GM21447 (cell line): ENCODE data around the gene ZNF775.
"Not testable (repeated sequence)": the region's sequence is repeated elsewhere in the genome, so short reads cannot be mapped to it uniquely, and the experiment has no call there.

Experiments used
- ATAC-seq: cut with Tn5 transposase; IDR thresholded peaks from one replicate; pipeline ENCODE4 v1.9.1; 2021; ENCODE audit not compliant: unreplicated experiment

Gene ZNF775

GRCh38 chr7:150382123-150382843 is 3.2 kb downstream of the ZNF775 start:
- ATAC-seq = no peak

- no peak for ATAC-seq
Measured at GRCh38 chr7:150382844-150383225, 3.7 kb downstream of the ZNF775 start.

GRCh38 chr7:150383710-150384397 is 4.7 kb downstream of the ZNF775 start:
- no peak for ATAC-seq

- ATAC-seq = no peak
Measured at GRCh38 chr7:150384406-150385301, 5.5 kb downstream of the ZNF775 start.

DNA sequence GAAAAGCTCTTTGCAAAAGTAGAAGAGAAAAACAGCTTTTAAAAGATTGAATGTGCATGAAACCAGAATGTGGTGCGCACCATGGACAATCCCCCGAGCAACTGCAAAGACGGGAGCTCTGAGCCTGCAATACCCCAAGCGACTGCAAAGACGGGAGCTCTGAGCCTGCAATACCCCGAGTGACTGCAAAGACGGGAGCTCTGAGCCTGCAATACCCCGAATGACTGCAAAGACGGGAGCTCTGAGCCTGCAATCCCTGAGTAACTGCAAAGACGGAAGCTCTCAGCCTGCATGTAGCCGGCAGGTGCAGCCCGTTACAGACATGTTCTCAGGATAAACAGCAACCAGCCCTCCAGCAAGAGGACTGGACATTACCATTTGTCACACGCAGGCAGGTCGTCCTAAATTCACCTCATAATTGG is 6.2 kb downstream of the ZNF775 start:
- no peak for ATAC-seq

- not testable (repeated sequence) for ATAC-seq
Measured at GRCh38 chr7:150385884-150386283, 6.8 kb downstream of the ZNF775 start.

DNA sequence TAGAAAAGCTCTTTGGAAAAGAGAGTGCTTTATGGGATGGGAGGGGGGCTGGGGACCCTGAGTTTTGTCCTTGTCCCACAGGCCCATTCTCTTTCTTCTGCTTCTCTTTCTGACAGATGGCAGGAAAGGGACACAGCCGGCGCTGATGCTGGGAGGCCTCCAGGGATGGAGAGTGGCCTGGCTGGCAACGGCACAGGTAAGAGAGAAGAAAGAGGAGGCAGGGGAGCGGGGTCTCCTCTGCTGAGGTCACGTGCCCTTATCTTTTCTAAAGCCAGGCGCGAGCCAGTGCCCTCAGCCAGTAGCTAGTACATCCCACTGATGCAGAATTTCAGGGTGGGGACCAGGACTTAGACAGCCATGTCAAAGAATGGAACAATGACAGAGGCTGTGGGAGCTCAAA is 9.2 kb downstream of the ZNF775 start:
- ATAC-seq = no peak

- ATAC-seq = no peak
Measured at GRCh38 chr7:150388709-150389531, 9.8 kb downstream of the ZNF775 start.

- no peak for ATAC-seq
Measured at GRCh38 chr7:150389532-150389816, 10.3 kb downstream of the ZNF775 start.

DNA sequence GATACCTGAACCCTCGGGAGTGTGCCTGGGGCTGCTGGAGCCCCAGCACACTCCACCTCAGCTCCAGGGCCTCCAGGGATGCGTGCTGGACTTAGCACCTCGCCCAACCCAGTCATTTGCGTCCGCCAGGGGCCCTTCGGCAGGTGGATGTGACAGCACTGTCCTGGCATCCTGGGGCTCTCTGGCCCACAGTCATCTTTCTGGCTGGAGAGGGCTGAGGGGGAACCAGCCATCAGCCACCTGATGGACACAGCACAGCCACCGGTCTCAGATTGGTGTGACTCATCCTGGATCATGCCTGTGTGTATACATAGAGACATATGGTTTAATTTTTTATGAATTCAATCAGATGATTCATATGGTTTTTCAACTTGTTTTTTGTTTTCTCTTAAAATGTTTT is 11.1 kb downstream of the ZNF775 start:
- no peak for ATAC-seq

- ATAC-seq = no peak
Measured at GRCh38 chr7:150393325-150393724, 14.2 kb downstream of the ZNF775 start.

DNA sequence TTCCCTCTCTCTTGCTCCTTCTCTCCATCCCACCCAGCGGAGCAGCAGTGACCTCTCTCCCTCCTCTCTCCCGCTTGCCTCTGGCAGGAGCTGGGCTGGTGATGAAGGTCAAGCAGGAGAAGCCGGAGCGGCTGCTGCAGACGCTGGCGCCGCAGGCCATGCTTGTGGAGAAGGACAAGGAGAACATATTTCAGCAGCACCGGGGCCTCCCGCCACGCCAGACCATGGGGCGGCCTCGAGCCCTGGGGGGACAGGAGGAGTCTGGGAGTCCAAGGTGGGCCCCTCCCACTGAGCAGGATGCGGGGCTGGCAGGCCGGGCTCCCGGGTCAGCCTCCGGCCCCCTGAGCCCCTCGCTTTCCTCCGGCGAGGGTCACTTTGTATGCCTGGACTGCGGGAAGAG is 17.3 kb downstream of the ZNF775 start:
- ATAC-seq = no peak

DNA sequence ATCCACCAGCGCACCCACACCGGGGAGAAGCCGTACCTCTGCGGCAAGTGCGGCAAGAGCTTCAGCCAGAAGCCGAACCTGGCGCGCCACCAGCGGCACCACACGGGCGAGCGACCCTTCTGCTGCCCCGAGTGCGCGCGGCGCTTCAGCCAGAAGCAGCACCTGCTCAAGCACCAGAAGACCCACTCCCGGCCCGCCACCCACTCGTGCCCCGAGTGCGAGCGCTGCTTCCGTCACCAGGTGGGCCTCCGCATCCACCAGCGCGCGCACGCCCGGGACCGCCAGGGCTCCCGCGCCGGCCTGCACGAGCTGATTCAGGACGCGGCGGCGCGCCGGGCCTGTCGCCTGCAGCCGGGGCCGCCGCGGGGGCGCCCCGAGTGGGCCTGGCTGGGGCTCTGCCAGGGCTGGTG is 17.7 kb downstream of the ZNF775 start:
- no peak for ATAC-seq

GRCh38 chr7:150397346-150398107 is 18.4 kb downstream of the ZNF775 start:
- ATAC-seq = no peak

DNA sequence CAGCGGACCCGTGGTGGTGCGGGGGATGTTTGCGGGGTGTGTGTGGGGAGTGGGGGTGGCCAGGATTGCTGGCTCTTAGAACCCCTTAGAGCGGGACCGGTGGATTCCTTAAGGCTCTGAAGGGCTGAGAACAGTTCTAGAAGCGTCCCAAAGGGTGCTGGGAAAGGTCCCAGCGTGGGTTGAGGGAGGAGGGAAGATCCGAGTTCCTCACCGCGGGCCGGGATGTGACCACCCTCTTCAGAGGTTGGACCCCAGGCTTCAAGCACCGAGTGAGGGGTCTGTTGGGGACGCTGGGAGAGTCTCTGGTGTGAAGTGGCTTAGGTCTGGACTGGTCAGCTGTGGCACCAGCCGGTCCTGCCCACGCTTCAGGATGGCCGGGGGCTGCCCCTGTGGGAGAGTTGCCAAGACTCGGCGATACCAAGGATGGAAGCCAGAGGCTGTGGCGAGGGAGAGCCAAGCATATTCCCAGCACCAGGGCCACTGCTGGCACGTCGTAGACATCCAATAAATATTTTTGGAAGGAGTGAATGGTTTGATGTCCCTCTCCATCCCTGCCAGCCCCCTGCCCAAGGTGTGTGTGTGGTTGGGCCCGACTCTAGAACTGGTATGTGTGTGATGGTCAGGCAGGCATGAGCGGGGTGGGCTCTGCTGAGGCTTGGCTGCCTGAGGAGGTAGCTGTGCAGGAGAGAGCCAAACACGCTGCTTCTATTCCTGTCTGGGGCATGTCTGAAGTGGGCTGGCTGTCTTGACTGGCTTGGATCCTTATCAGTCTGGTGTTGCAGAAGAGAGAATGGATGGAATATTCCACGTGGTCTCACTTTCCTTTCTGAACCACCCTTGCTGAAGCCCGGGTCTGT is 19.2 kb downstream of the ZNF775 start:
- ATAC-seq = no peak

DNA sequence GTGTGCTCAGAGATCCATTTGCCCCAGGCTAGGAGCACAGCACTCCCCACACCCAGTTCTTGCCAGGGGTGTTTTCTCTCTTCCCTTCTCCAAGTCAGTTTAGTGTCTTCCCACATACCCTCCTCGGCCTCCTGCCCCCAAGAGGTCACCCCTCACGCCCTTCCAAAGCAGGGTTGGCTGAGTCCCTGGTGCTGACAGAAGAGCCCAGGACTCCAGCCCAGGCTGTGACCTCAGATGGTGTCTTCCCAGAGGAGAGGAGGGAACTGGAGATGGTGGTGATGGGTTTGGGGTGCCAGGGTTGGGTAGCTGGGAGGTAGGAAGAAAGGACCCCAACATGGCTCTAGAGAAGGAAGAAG is 19.8 kb downstream of the ZNF775 start:
- no peak for ATAC-seq

DNA sequence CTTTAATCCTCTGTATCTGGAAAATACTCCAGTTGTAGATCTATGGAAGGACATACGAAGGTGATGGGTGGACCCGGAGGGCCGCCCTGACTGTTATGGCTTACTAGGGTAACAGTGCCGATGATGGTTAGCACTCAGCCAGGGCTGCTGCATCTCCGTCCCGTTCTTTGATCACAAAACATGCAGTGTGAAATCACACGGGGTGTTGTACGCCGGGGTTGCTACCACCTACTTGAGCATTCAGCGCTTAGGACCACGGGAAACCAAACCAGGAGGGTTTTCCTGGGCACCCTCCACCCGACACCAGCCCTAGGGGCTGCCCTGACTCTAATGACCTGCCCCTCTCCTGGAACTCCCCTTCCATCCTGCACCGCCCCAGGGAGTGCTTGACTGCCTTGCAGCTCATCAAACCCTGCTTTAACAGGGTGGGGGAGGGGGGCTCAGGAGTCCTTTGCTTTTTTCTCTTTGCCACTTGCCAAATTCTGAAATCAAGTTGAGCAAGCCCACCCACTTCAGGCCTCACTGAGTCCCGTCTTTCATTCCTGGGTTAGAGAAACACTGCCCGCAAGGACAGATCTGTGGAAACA is 20.4 kb downstream of the ZNF775 start:
- ATAC-seq = no peak

- ATAC-seq = no peak
Measured at GRCh38 chr7:150400008-150400787, 21.1 kb downstream of the ZNF775 start.
